ENCODE results near the gene SEZ6. TPM values are rescaled to one million over a fixed set of nuclear protein-coding genes. Genes with fewer than 3 reads are reported as not detected.

The SEZ6 gene
- polyA plus RNA-seq, 2 of the 4 experiments (the other 2 are of a cell fraction): not detected

DNA sequence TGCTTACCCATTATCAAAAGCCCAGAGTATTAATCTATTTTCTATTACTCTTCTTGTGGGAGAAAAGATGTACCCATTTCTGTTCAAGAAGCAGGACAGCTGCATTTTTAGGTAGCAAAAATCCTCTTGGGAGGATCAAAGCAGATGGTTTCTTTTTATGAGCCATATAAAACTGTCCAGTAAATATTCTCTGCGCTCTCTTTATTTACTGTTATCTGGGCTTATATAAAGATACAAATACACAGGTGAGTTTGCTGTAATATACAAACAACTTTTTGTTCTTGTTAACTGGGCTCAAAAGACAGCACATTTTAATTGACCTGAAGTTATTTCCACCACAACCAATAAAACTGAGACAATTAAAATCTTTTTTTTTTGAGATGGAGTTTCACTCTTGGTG, 64.6 kb downstream of the SEZ6 start:
- WGBS (ENCODE audit: missing lambda C conversion rate): 88% methylated on average over 1 of the region's 1 CpG
- Histone ChIP-seq H3K4me2 (no peak overlapping the region), H3K4me1 (peaks cover 23% of the 10 kb centered on the region), H3K27ac (no peak overlapping the region), H3K4me3 (no peak overlapping the region), H3K9me3 (no peaks in the 10 kb centered on the region)
- no peak for TF ChIP-seq FOSL2 (IDR thresholded peaks at IDR 0.05)
- TF ChIP-seq FOSL2 (CRISPR knock-in tag; IDR thresholded peaks at IDR 0.05): no peak
- no peak for TF ChIP-seq ESRRA (IDR thresholded peaks at IDR 0.05; ENCODE audit: borderline replicate concordance, low read length)
- TF ChIP-seq, protein P1, sequence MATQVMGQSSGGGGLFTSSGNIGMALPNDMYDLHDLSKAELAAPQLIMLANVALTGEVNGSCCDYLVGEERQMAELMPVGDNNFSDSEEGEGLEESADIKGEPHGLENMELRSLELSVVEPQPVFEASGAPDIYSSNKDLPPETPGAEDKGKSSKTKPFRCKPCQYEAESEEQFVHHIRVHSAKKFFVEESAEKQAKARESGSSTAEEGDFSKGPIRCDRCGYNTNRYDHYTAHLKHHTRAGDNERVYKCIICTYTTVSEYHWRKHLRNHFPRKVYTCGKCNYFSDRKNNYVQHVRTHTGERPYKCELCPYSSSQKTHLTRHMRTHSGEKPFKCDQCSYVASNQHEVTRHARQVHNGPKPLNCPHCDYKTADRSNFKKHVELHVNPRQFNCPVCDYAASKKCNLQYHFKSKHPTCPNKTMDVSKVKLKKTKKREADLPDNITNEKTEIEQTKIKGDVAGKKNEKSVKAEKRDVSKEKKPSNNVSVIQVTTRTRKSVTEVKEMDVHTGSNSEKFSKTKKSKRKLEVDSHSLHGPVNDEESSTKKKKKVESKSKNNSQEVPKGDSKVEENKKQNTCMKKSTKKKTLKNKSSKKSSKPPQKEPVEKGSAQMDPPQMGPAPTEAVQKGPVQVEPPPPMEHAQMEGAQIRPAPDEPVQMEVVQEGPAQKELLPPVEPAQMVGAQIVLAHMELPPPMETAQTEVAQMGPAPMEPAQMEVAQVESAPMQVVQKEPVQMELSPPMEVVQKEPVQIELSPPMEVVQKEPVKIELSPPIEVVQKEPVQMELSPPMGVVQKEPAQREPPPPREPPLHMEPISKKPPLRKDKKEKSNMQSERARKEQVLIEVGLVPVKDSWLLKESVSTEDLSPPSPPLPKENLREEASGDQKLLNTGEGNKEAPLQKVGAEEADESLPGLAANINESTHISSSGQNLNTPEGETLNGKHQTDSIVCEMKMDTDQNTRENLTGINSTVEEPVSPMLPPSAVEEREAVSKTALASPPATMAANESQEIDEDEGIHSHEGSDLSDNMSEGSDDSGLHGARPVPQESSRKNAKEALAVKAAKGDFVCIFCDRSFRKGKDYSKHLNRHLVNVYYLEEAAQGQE (IDR thresholded peaks at IDR 0.05): no peak
- TF ChIP-seq, protein P2, sequence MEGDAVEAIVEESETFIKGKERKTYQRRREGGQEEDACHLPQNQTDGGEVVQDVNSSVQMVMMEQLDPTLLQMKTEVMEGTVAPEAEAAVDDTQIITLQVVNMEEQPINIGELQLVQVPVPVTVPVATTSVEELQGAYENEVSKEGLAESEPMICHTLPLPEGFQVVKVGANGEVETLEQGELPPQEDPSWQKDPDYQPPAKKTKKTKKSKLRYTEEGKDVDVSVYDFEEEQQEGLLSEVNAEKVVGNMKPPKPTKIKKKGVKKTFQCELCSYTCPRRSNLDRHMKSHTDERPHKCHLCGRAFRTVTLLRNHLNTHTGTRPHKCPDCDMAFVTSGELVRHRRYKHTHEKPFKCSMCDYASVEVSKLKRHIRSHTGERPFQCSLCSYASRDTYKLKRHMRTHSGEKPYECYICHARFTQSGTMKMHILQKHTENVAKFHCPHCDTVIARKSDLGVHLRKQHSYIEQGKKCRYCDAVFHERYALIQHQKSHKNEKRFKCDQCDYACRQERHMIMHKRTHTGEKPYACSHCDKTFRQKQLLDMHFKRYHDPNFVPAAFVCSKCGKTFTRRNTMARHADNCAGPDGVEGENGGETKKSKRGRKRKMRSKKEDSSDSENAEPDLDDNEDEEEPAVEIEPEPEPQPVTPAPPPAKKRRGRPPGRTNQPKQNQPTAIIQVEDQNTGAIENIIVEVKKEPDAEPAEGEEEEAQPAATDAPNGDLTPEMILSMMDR (IDR thresholded peaks at IDR 0.05): no peak
- TF ChIP-seq CHD2 (IDR thresholded peaks at IDR 0.05; ENCODE audit: low read length, partially characterized antibody): no peak
- TF ChIP-seq SMC3 (IDR thresholded peaks at IDR 0.05): no peak
- TF ChIP-seq RAD21 (conservative IDR thresholded peaks at IDR 0.05 in 1 of 2, IDR thresholded peaks at IDR 0.05 in 1 of 2): no peak
- TF ChIP-seq, protein P3, sequence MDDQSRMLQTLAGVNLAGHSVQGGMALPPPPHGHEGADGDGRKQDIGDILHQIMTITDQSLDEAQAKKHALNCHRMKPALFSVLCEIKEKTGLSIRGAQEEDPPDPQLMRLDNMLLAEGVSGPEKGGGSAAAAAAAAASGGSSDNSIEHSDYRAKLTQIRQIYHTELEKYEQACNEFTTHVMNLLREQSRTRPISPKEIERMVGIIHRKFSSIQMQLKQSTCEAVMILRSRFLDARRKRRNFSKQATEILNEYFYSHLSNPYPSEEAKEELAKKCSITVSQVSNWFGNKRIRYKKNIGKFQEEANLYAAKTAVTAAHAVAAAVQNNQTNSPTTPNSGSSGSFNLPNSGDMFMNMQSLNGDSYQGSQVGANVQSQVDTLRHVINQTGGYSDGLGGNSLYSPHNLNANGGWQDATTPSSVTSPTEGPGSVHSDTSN (IDR thresholded peaks at IDR 0.05): no peak
- TF ChIP-seq, protein P4, sequence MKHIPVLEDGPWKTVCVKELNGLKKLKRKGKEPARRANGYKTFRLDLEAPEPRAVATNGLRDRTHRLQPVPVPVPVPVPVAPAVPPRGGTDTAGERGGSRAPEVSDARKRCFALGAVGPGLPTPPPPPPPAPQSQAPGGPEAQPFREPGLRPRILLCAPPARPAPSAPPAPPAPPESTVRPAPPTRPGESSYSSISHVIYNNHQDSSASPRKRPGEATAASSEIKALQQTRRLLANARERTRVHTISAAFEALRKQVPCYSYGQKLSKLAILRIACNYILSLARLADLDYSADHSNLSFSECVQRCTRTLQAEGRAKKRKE (CRISPR knock-in tag; IDR thresholded peaks at IDR 0.05; ENCODE audit: low read depth): no peak
- no peak for TF ChIP-seq POLR2A (IDR thresholded peaks at IDR 0.05; ENCODE audit: low read length)
- no peak for TF ChIP-seq KDM1A (IDR thresholded peaks at IDR 0.05; ENCODE audit: low read depth)
- TF ChIP-seq, protein P5, sequence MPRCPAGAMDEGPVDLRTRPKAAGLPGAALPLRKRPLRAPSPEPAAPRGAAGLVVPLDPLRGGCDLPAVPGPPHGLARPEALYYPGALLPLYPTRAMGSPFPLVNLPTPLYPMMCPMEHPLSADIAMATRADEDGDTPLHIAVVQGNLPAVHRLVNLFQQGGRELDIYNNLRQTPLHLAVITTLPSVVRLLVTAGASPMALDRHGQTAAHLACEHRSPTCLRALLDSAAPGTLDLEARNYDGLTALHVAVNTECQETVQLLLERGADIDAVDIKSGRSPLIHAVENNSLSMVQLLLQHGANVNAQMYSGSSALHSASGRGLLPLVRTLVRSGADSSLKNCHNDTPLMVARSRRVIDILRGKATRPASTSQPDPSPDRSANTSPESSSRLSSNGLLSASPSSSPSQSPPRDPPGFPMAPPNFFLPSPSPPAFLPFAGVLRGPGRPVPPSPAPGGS (IDR thresholded peaks at IDR 0.05): no peak
- no peak for TF ChIP-seq TP53 (CRISPR knock-in tag; IDR thresholded peaks at IDR 0.05)
- no peak for TF ChIP-seq RARB (CRISPR knock-in tag; IDR thresholded peaks at IDR 0.05)
- TF ChIP-seq RFX5 (IDR thresholded peaks at IDR 0.05): no peak
- no peak for TF ChIP-seq SREBF2 (IDR thresholded peaks at IDR 0.05)
- TF ChIP-seq NPAS2 (CRISPR knock-in tag; IDR thresholded peaks at IDR 0.05; ENCODE audit: borderline replicate concordance): no peak
- no peak for TF ChIP-seq ZNF302 (CRISPR knock-in tag; IDR thresholded peaks at IDR 0.05)
- no peak for TF ChIP-seq HOXA7 (CRISPR knock-in tag; IDR thresholded peaks at IDR 0.05)
- POLR2A ChIA-PET: no interaction called here
- no peak for DNase-seq (ENCODE audit: low read depth in 1 of 2, low spot score in 1 of 2)
- FAIRE-seq: no peak
- no peak for ATAC-seq
- CTCF ChIA-PET: interaction anchor here (0.6 to 38.2 kb wide), 5 partner anchors 9 to 115 kb away, joined by 3 to 685 read pairs (median 4); partner anchors contain the start of genes DHRS13 and FLOT2
